Gastroesophageal sphincter (tissue), 3 donors: ENCODE results near the gene MTHFD2L.

ENCODE experiments used
- CTCF ChIP-seq, 4 experiments: fragments of 200-600 bp in 2 of 4; fragments of 450-650 bp in 2 of 4; sonication (generic) in 1 of 4; IDR thresholded peaks; one replicate each; pipeline ENCODE4 v1.5.1; 2017 to 2019; ENCODE audit warnings: antibody characterized with exemption in 4 of 4, mild to moderate bottlenecking in 2 of 4, moderate library complexity in 2 of 4
- POLR2A ChIP-seq, 2 donors: fragments of 450-650 bp; IDR thresholded peaks; one replicate each; pipeline ENCODE4 v1.6.1; 2017; ENCODE audit warnings: antibody characterized with exemption in 2 of 2, mild to moderate bottlenecking in 2 of 2, moderate library complexity in 1 of 2
- POLR2AphosphoS5 ChIP-seq: sonication (generic); formaldehyde crosslinking; IDR thresholded peaks from one replicate; pipeline ENCODE4 v1.6.1; 2017; ENCODE audit warnings: antibody characterized with exemption

GRCh38 chr4:74328501-74328900, 170.6 kb downstream of the MTHFD2L start:
- TF ChIP-seq POLR2AphosphoS5 (no peak), CTCF (IDR thresholded peaks at IDR 0.05) (no peak), POLR2A (IDR thresholded peaks at IDR 0.05) (no peak)
